Measurements from ENCODE around the gene SPRED3.
"Not testable (repeated sequence)": the region's sequence is repeated elsewhere in the genome, so short reads cannot be mapped to it uniquely, and the experiment has no call there.

SPRED3 gene

GRCh38 chr19:38388349-38389100 lies at the start of gene SPRED3:
Gene SPRED3, plus strand, starts transcription at chr19:38388697. Its CDS starts 1,606 bp downstream, at chr19:38390303.
- no peak for DNase-seq (ENCODE audit: low read depth in 2 of 2)

- not testable (repeated sequence) for DNase-seq (ENCODE audit: low read depth in 2 of 2)
These were observed 49.5 kb upstream of the SPRED3 start for GRCh38 chr19:38339011-38339410.

- DNase-seq (ENCODE audit: low read depth in 2 of 2), result no peak
These were observed 47.6 kb upstream of the SPRED3 start for GRCh38 chr19:38340927-38341326.

- no peak for DNase-seq (ENCODE audit: low read depth in 2 of 2)
These were observed 41.7 kb upstream of the SPRED3 start for GRCh38 chr19:38346837-38347236.

GRCh38 chr19:38350883-38351282 lies 37.6 kb upstream of the SPRED3 start:
- DNase-seq (ENCODE audit: low read depth in 2 of 2), result no peak

GRCh38 chr19:38351865-38352395 lies 36.6 kb upstream of the SPRED3 start:
- no peak for DNase-seq (ENCODE audit: low read depth in 2 of 2)

GRCh38 chr19:38352611-38353010 lies 35.9 kb upstream of the SPRED3 start:
- DNase-seq (ENCODE audit: low read depth in 2 of 2), result no peak

- DNase-seq (ENCODE audit: low read depth in 2 of 2), result no peak
These were observed 32.5 kb upstream of the SPRED3 start for GRCh38 chr19:38355728-38356725.

- DNase-seq (ENCODE audit: low read depth in 2 of 2), result no peak
These were observed 30.4 kb upstream of the SPRED3 start for GRCh38 chr19:38358071-38358470.

GRCh38 chr19:38359242-38360021 lies 29.1 kb upstream of the SPRED3 start:
- no peak for DNase-seq (ENCODE audit: low read depth in 2 of 2)

GRCh38 chr19:38360351-38360750 lies 28.1 kb upstream of the SPRED3 start:
- DNase-seq (ENCODE audit: low read depth in 2 of 2), result no peak

- no peak for DNase-seq (ENCODE audit: low read depth in 2 of 2)
These were observed 27.5 kb upstream of the SPRED3 start for GRCh38 chr19:38360839-38361631.

GRCh38 chr19:38361633-38362075 lies 26.8 kb upstream of the SPRED3 start:
- peak in 1 of 2 donors; percentile 26 for DNase-seq (ENCODE audit: low read depth in 2 of 2)

- peak; percentile 39 to 44 for DNase-seq (ENCODE audit: low read depth in 2 of 2)
These were observed 26.2 kb upstream of the SPRED3 start for GRCh38 chr19:38362076-38362945.

GRCh38 chr19:38362946-38363688 lies 25.4 kb upstream of the SPRED3 start:
- DNase-seq (ENCODE audit: low read depth in 2 of 2), result not testable (repeated sequence)

GRCh38 chr19:38367041-38367440 lies 21.5 kb upstream of the SPRED3 start:
- DNase-seq (ENCODE audit: low read depth in 2 of 2), result no peak

- DNase-seq (ENCODE audit: low read depth in 2 of 2), result no peak
These were observed 18.9 kb upstream of the SPRED3 start for GRCh38 chr19:38369584-38369983.

- DNase-seq (ENCODE audit: low read depth in 2 of 2), result no peak
These were observed 18.2 kb upstream of the SPRED3 start for GRCh38 chr19:38370299-38370698.

GRCh38 chr19:38371081-38371480 lies 17.4 kb upstream of the SPRED3 start:
- no peak for DNase-seq (ENCODE audit: low read depth in 2 of 2)

Measured in activated CD8-positive, alpha-beta memory T cell treated with anti-CD3 and anti-CD28 coated beads for 4 hours (primary cell).